Left hindlimb (tissue), 1 donor: Measurements from ENCODE around the gene ALDH2.
"Not testable (repeated sequence)": the region's sequence is repeated elsewhere in the genome, so short reads cannot be mapped to it uniquely, and the experiment has no call there.

Experiments
- DNase-seq: peaks from one replicate; pipeline ENCODE4 v3.0.0-alpha.2; 2018

The ALDH2 gene

DNA sequence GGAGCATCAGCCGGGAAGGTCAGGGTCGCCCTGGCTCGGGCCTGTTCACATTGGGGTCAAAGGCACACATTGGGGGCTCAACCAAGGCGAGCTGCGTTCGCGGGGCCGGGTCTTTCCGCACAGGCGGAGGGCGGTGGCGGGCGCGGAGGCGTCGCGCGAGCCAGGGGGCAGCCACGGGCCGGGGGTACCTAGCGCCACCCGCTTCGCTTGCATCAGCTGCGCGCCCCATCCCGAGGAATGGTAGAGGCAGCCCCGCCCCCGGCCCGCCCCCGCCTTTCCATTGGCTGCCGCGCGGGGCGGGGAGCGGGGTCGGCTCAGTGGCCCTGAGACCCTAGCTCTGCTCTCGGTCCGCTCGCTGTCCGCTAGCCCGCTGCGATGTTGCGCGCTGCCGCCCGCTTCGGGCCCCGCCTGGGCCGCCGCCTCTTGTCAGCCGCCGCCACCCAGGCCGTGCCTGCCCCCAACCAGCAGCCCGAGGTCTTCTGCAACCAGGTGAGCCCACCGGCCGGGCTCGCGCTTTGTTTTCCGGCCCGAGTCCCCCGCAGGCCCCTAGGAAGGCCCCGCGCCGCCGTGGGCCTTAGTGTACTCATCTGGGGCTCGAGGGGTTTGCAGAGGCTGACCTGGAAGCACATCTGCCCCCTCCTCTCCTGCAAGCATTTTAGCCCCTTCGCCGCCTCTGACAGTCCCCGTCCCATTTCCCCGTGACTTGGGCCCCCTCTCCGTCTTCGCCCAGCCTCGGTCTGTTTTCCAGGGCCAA, at the start of gene ALDH2:
TSS of gene ALDH2 (plus strand) at position 326 of the 754 bp plus-strand sequence. CDS start at position 376, 50 bp downstream.
- peak; percentile 82 for DNase-seq

DNA sequence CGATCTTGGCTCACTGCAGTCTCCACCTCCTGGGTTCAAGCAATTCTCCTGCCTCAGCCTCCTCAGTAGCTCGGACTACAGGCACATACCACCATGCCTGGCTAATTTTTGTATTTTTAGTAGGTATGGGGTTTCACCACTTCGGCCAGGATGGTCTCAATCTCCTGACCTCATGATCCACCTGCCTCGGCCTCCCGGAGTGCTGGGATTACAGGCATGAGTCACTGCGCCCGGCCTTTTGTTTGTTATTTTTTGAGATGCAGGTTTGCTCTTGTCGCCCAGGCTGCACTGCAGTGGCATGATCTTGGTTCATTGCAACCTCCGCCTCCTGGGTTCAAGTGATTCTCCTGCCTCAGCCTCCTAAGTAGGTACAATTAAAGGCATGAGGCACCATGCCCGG, 47.4 kb upstream of the ALDH2 start:
- not testable (repeated sequence) for DNase-seq

DNA sequence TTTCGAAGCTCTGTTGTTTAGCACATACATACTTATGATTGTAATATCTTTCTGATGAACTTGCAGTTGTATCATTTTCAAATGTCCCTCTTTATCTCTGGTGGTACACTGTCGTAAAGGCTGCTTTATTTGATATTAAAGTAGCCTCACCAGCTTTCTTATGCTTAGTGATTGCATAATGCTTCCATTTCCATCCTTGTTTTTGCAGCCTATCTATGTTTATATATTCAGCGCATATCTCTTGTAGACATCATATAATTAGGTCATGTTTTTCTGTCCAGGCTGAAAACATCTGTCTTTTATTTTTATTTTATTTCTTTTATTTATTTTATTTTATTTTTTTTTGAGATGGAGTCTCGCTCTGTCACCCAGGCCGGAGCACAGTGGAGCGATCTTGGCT, 46.3 kb upstream of the ALDH2 start:
- no peak for DNase-seq

- not testable (repeated sequence) for DNase-seq
Measured at GRCh38 chr12:111723646-111724360, 42.9 kb upstream of the ALDH2 start.

DNA sequence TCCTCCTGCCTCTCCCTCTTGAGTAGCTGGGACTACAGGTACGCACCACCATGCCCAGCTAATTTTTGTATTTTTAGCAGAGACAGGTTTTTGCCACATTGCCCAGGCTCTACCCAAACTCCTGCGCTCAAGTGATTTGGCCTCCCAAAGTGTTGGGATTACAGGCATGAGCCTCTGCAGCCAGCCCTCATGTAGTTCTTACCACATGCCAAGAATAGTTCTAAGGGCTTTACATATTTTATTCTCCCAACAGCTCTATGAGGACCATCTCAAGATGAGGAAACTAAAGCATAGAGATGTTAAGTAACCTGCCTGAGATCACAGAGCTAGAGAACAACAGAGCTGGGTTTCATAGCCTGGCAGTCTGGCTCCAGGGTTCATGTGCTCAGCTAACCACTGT, 37.9 kb upstream of the ALDH2 start:
- DNase-seq, result no peak

DNA sequence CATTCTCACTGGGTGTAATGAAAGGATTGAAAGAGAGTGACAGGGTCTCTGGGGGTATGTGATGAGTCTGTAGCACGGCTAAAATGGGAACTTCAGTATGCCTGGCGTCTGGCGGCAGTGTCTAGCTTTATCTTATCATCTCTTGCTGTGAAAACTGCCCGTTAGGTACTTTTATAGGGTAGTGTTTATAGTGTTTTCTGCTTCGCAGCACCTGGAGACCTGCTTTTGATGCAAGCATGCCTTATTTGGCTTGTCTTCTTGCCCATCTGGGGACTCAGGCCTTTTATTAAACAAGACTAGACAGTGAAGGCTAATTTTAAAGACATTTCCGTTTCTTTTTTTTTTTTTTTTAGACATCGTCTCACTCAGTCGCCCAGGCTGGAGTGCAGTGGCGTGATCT, 36.3 kb upstream of the ALDH2 start:
- DNase-seq, result no peak

DNA sequence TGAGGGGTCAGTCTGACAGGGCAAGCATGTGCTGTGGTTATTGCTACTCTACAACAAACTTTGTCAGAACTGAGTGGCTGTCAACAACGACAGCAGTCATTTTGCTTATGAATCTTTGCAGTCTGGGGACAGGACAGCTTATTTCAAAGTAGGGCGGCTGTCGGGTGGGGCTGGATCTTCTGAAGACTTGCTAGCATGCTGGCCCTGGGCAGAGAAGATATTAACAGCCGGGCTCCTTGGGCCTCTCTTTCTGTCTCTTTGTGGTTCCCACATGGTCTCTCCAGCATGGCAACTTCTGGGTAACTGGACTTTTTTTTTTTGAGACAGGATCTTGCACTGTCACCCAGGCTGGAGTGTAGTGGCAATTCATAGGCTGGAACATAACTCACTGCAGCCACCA, 33.9 kb upstream of the ALDH2 start:
- no peak for DNase-seq

GRCh38 chr12:111733340-111733915, 33.3 kb upstream of the ALDH2 start:
- no peak for DNase-seq

- DNase-seq, result not testable (repeated sequence)
Measured at GRCh38 chr12:111739524-111739923, 27.2 kb upstream of the ALDH2 start.

GRCh38 chr12:111741235-111741812, 25.4 kb upstream of the ALDH2 start:
- no peak for DNase-seq

GRCh38 chr12:111745211-111745610, 21.5 kb upstream of the ALDH2 start:
- DNase-seq, result no peak

- DNase-seq, result no peak
Measured at GRCh38 chr12:111747333-111747732, 19.4 kb upstream of the ALDH2 start.

DNA sequence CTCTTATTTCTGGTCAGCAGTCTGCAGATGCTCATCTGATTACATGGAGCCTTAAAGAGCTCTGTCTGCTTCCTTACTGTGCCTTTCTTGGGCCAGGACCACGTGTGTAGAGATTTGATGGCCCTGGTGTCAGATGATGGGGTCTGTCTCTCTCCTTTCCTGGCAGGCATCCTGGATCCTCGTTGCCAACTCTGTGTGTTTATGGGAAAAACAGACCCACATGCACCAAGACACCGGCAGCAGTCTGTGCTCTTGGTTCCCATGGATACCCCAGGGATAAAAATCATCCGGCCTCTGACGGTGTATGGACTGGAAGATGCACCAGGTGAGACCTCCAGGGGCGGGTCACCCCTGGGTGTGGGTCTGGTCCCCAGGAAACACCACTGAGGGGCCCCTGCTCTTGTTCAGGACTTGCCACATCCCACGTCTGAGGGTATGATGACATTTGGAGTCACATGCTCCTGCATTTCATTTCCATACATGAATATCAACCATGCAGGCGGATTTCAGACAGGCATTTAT, 18.5 kb upstream of the ALDH2 start:
- DNase-seq, result peak; percentile 80

DNA sequence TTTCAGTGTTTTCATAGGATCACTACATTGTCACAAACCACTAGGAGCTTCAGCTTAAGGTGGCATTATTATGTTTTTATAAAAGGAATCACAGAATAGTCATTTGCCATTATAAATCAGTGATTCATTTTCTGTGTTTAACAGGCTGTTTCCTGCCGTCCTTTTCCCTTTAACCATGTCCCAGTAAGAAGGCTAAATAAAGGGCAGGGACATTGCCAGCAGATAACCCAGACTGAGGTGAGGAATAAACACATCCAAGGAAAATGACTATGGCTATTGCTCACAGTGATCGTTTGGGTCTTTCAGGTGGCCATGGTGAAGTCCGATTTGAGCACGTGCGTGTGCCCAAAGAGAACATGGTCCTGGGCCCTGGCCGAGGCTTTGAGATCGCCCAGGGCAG, 17.9 kb upstream of the ALDH2 start:
- DNase-seq, result no peak

- no peak for DNase-seq
Measured at GRCh38 chr12:111749391-111749790, 17.3 kb upstream of the ALDH2 start.

- DNase-seq, result no peak
Measured at GRCh38 chr12:111753144-111753881, 13.4 kb upstream of the ALDH2 start.

DNA sequence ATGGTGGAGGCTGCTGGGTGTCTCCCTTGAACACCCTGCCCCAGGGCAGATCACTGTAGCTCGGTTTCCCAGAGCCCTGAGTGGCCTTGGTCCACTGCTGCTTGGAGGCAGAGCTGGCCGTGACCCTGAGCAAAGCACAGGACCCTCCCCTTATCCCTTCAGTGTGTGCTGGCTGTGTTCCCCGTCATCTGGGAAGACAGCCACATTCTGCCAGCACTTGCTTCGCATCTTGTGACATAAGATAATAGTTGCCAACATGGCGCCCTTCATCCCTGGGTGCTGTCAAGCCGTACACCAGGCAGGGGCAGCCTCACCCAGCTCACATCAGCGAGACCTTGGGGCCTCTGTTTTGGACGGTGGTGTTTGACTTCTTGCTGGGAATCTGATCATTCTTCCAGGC, 12.1 kb upstream of the ALDH2 start:
- DNase-seq, result no peak

GRCh38 chr12:111756196-111756595, 10.5 kb upstream of the ALDH2 start:
- DNase-seq, result no peak

GRCh38 chr12:111756681-111757080, 10.1 kb upstream of the ALDH2 start:
- no peak for DNase-seq

GRCh38 chr12:111757361-111758119, 9.2 kb upstream of the ALDH2 start:
- peak; percentile 56 for DNase-seq

DNA sequence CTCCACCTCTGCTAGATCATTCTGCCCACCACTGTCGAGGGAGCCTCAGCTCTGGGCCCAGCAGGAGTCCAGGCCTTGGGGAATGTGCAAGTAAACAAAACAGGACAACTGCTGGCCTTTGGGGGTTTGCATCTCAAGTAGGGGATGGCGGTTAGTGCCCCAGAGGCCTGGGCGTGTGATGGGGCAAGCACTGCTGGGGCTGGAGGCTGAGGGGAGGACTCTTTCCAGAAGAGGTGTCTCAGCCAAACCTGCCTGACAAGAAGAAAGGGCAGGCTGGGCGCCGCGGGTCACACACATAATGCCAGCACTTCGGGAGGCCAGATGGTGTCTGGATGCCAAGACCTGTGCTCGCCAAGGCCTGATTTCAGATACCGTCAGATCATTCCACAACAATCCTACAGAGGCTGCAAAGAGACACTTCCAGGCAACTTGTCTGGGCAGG, 8.6 kb upstream of the ALDH2 start:
- DNase-seq, result no peak

GRCh38 chr12:111759271-111759670, 7.5 kb upstream of the ALDH2 start:
- no peak for DNase-seq
